ENCODE results near the gene GMNC.
A peak's percentile ranks its signal among the peaks of the same experiment; 100 is the strongest.
"Not testable (repeated sequence)": the region's sequence is repeated elsewhere in the genome, so short reads cannot be mapped to it uniquely, and the experiment has no call there.

GMNC gene

GRCh38 chr3:190862209-190863118, at the start of gene GMNC:
GMNC (minus strand) TSS chr3:190862694; CDS start chr3:190862615, 79 bp downstream.
- DNase-seq = no peak

GRCh38 chr3:190911382-190911781, 48.9 kb upstream of the GMNC start:
- no peak for DNase-seq

GRCh38 chr3:190909908-190910307, 47.4 kb upstream of the GMNC start:
- no peak for DNase-seq

- no peak for DNase-seq
These were observed 40.7 kb upstream of the GMNC start for GRCh38 chr3:190903156-190903555.

GRCh38 chr3:190902292-190902691, 39.8 kb upstream of the GMNC start:
- DNase-seq = no peak

GRCh38 chr3:190892395-190892902, 30.0 kb upstream of the GMNC start:
- DNase-seq = no peak

- no peak for DNase-seq
These were observed 24.5 kb upstream of the GMNC start for GRCh38 chr3:190886945-190887344.

GRCh38 chr3:190883973-190884832, 21.7 kb upstream of the GMNC start:
- DNase-seq = peak; percentile 4

GRCh38 chr3:190883141-190883540, 20.6 kb upstream of the GMNC start:
- DNase-seq = no peak

- DNase-seq = no peak
These were observed 15.4 kb upstream of the GMNC start for GRCh38 chr3:190877925-190878324.

GRCh38 chr3:190876433-190876832, 13.9 kb upstream of the GMNC start:
- not testable (repeated sequence) for DNase-seq

- DNase-seq = not testable (repeated sequence)
These were observed 12.6 kb upstream of the GMNC start for GRCh38 chr3:190875061-190875460.

- DNase-seq = no peak
These were observed 7.6 kb upstream of the GMNC start for GRCh38 chr3:190870127-190870526.

- no peak for DNase-seq
These were observed 4.6 kb upstream of the GMNC start for GRCh38 chr3:190867071-190867470.

- DNase-seq = no peak
These were observed 3.3 kb upstream of the GMNC start for GRCh38 chr3:190865828-190866227.

GRCh38 chr3:190865419-190865818, 2.9 kb upstream of the GMNC start:
- no peak for DNase-seq

GRCh38 chr3:190864002-190864401, 1.5 kb upstream of the GMNC start:
- DNase-seq = no peak

- DNase-seq = no peak
These were observed 598 bp upstream of the GMNC start for GRCh38 chr3:190863119-190863465.

- DNase-seq = no peak
These were observed 2.0 kb downstream of the GMNC start for GRCh38 chr3:190860521-190860920.

- DNase-seq = no peak
These were observed 7.3 kb downstream of the GMNC start for GRCh38 chr3:190855151-190855550.

- no peak for DNase-seq
These were observed 8.4 kb downstream of the GMNC start for GRCh38 chr3:190854062-190854461.

GRCh38 chr3:190853464-190853863, 9.0 kb downstream of the GMNC start:
- DNase-seq = no peak

- DNase-seq = no peak
These were observed 12.9 kb downstream of the GMNC start for GRCh38 chr3:190849607-190850006.

- no peak for DNase-seq
These were observed 13.6 kb downstream of the GMNC start for GRCh38 chr3:190848870-190849269.

Data from NK-92 treated with Interleukin-12 subunit alpha and Interleukin-12 subunit beta, amount 100 ng/mL, for 24 hours (cell line).